GM23248 (cell line): ENCODE data around the gene ZNF385A.

Source experiments
- EZH2 ChIP-seq: fragments of 200-600 bp; sonication (generic); IDR thresholded peaks from 2 replicates; pipeline ENCODE4 v1.6.1; 2018; ENCODE audit warnings: antibody characterized with exemption, mild to moderate bottlenecking; ENCODE audit not compliant: insufficient read depth, poor library complexity, severe bottlenecking
- EZH2phosphoT487 ChIP-seq: fragments of 200-600 bp; sonication (generic); IDR thresholded peaks from 2 replicates; pipeline ENCODE4 v1.6.1; 2018; ENCODE audit warnings: antibody characterized with exemption, moderate library complexity, mild to moderate bottlenecking, low read depth; ENCODE audit not compliant: insufficient read depth

DNA sequence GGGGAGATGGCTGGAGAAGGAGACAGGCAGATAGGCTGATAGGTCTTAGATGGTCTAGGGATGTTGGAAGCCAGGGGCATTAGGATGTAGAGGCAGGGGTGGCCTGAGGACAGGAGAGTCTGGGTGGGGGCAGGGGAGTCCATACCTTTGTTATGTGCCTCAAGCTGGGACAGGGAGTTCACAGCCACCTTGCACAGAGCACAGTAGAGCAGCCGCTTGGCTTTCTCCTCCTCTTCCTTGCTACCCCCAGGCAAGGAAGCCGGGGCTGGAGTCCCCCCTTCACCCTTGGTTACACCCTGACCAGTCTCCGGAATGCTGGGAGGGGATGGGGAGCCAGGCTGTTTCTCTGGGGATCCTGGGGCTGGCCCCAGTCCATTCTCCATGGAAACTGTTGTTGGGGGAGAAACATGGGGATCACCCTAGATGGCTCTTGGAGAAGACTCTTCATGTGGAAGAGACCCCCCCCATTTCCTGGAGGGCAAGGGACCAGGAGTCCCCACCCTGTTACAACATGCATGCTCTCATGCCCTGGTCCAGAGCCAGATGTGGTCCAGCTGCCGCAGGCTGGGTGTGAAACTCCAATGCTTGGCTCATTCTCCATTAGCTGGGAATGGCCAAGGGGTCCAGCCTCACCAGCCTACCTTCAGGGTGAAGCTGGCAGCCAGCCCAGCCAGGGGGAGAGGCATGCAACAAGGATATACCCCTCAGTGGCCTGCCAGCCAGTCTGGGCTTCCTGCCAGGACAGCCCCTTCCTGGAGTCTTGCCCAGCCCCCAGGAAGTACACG lies 13.0 kb downstream of the ZNF385A start:
- TF ChIP-seq EZH2 (no peak), EZH2phosphoT487 (no peak)
